OCI-LY1 (cell line): ENCODE data around the gene SLC24A3.

Experiments used
- CTCF ChIP-seq: fragments of 200-600 bp; sonication (generic), shearing (Covaris generic); IDR thresholded peaks from 2 replicates; pipeline ENCODE4 v1.5.1; 2017; ENCODE audit warnings: mild to moderate bottlenecking, antibody characterized with exemption, low read length, moderate library complexity, mixed read lengths
- EZH2 ChIP-seq: fragments of 200-600 bp; sonication (generic), shearing (Covaris generic); IDR thresholded peaks from 2 replicates; pipeline ENCODE4 v1.8.0; 2017; ENCODE audit warnings: borderline replicate concordance, mixed run types, mild to moderate bottlenecking, antibody characterized with exemption, low read length, moderate library complexity, mixed read lengths

DNA sequence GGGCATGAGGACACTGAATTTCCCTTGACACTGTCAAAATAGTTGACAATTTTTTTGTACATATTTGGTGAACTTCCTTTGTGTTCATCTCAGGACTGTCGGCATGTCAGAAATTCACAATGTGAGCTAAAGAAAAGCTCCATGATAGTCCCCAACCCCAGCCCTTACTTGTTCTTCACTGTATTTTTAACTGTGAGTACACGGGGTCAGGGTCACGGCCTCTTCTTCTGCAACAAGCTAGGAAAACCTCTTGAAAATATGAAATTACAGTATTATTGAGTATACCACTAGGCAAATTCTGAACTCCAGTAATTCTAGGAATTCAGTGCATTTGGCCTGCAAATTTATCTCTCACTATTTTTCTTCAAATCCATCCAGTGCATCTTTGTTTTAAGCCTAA lies 199.4 kb downstream of the SLC24A3 start:
- no peak for TF ChIP-seq CTCF
- no peak for TF ChIP-seq EZH2
